Activated CD8-positive, alpha-beta memory T cell treated with anti-CD3 and anti-CD28 coated beads, Interleukin-2, amount 50 U/mL, for 48 hours (primary cell): Measurements from ENCODE around the gene CDH13.

ENCODE experiments used
- DNase-seq: peaks from one replicate; pipeline ENCODE4 v3.0.0-alpha.2; 2020

Gene CDH13

GRCh38 chr16:82699711-82700495, 73.1 kb downstream of the CDH13 start:
- DNase-seq, result no peak

GRCh38 chr16:82700541-82701235, 73.9 kb downstream of the CDH13 start:
- no peak for DNase-seq

- no peak for DNase-seq
These were observed 74.7 kb downstream of the CDH13 start for GRCh38 chr16:82701442-82701955.

- no peak for DNase-seq
These were observed 76.4 kb downstream of the CDH13 start for GRCh38 chr16:82703161-82703560.

GRCh38 chr16:82703871-82704768, 77.4 kb downstream of the CDH13 start:
- no peak for DNase-seq

GRCh38 chr16:82709987-82710386, 83.2 kb downstream of the CDH13 start:
- no peak for DNase-seq

GRCh38 chr16:82713778-82714177, 87.0 kb downstream of the CDH13 start:
- no peak for DNase-seq

- DNase-seq, result no peak
These were observed 88.4 kb downstream of the CDH13 start for GRCh38 chr16:82715160-82715559.

- no peak for DNase-seq
These were observed 89.1 kb downstream of the CDH13 start for GRCh38 chr16:82715833-82716232.

- no peak for DNase-seq
These were observed 89.6 kb downstream of the CDH13 start for GRCh38 chr16:82716361-82716855.

GRCh38 chr16:82720414-82720813, 93.6 kb downstream of the CDH13 start:
- no peak for DNase-seq

GRCh38 chr16:82726306-82726705, 99.5 kb downstream of the CDH13 start:
- no peak for DNase-seq

- DNase-seq, result no peak
These were observed 102.1 kb downstream of the CDH13 start for GRCh38 chr16:82728901-82729300.

GRCh38 chr16:82730901-82731300, 104.1 kb downstream of the CDH13 start:
- DNase-seq, result no peak

- no peak for DNase-seq
These were observed 105.7 kb downstream of the CDH13 start for GRCh38 chr16:82732461-82732860.

GRCh38 chr16:82735186-82735585, 108.4 kb downstream of the CDH13 start:
- no peak for DNase-seq

- no peak for DNase-seq
These were observed 108.9 kb downstream of the CDH13 start for GRCh38 chr16:82735673-82736091.

GRCh38 chr16:82736224-82736623, 109.5 kb downstream of the CDH13 start:
- no peak for DNase-seq

- no peak for DNase-seq
These were observed 111.9 kb downstream of the CDH13 start for GRCh38 chr16:82738699-82739098.

GRCh38 chr16:82741073-82741615, 114.4 kb downstream of the CDH13 start:
- DNase-seq, result no peak

GRCh38 chr16:82744958-82745357, 118.2 kb downstream of the CDH13 start:
- no peak for DNase-seq

- no peak for DNase-seq
These were observed 121.3 kb downstream of the CDH13 start for GRCh38 chr16:82748026-82748425.

- no peak for DNase-seq
These were observed 123.3 kb downstream of the CDH13 start for GRCh38 chr16:82750068-82750467.
